22Rv1 (cell line): ENCODE data around the gene PTGDR2.

Experiments used
- ZFX ChIP-seq: fragments of 450-650 bp; IDR thresholded peaks from 2 replicates; pipeline ENCODE4 v1.6.1; 2017; ENCODE audit warnings: antibody characterized with exemption, borderline replicate concordance
- TF ChIP-seq, protein P1 (sequence below): fragments of 450-650 bp; IDR thresholded peaks from 2 replicates; pipeline ENCODE4 v1.5.1; 2017; ENCODE audit warnings: mild to moderate bottlenecking

DNA sequence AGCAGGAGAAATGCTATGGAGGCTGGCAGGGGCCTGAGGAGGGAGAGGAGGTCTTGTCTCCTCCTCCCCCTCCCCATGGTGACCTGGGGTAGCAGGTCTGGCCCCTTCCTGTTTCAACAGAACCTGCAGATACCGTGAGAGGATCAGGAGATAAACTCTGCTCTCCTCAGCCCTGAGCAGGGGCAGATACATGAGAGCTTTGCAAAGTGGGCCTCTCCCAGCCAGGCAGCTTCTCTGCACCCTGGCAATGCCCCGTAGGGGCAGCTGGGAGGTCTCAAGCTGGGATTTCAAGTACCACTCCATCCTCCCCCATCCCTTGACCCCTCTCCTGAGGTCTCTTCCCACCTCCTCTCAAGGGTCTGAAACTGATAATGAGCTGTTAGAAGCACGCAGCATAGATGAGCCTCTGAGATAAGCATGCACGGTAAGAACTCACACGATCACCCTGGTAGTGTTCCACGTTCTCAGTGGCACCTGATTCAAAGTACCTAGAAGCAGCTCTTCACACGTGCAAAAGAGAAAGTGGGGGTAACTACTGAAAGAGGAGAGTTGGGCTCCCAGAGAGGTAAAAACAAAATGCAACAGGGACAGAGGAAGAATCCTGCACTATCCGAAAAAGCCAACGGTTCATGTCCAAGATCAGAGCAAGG is 18.8 kb downstream of the PTGDR2 start:
- TF ChIP-seq, protein P1, sequence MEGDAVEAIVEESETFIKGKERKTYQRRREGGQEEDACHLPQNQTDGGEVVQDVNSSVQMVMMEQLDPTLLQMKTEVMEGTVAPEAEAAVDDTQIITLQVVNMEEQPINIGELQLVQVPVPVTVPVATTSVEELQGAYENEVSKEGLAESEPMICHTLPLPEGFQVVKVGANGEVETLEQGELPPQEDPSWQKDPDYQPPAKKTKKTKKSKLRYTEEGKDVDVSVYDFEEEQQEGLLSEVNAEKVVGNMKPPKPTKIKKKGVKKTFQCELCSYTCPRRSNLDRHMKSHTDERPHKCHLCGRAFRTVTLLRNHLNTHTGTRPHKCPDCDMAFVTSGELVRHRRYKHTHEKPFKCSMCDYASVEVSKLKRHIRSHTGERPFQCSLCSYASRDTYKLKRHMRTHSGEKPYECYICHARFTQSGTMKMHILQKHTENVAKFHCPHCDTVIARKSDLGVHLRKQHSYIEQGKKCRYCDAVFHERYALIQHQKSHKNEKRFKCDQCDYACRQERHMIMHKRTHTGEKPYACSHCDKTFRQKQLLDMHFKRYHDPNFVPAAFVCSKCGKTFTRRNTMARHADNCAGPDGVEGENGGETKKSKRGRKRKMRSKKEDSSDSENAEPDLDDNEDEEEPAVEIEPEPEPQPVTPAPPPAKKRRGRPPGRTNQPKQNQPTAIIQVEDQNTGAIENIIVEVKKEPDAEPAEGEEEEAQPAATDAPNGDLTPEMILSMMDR = no peak
- TF ChIP-seq ZFX = no peak
